CD4-positive, alpha-beta T cell treated with Interferon gamma for 1 hour (primary cell): ENCODE data around the gene SLC38A2.
A peak's percentile ranks its signal among the peaks of the same experiment; 100 is the strongest.
"Not testable (repeated sequence)": the region's sequence is repeated elsewhere in the genome, so short reads cannot be mapped to it uniquely, and the experiment has no call there.

Source experiments
- DNase-seq: peaks from one replicate; pipeline ENCODE4 v3.0.0-alpha.2; 2020

Gene SLC38A2

DNA sequence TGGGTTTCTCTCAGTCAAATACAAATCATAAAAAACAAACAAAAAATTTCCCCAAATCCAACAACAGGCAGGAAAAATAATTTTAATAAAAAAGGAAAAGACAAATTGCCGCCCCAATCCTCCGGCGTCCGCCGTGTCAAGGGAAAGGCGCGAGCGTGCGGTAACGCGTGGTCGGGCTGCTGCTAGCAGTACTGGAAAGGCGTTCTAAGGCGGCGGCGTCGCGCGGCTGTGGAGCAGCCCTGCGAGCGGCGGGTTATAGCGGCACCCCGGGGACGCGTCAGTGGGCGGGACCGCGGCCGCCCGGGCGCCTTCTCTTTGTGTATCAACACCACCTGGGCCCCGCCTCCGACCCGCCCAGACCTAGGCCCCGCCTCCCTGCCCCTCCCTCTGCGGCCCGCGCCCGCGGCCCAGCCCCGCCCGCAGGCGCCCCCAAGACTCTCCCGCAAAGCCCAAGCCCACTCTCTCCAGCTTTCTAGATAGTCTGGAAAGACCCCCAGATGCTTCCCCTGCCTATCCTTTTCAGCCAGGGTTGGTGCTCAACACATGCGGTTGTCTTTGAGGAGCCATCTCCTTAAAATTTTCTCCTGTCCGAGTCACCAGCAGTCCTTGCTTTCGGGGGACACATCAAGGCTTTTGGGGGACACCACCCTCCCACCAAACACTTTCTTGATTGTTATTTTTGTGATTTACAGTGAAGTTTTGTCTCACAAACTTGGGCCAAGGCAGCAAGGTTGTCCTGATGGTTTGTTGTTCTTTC, at the start of gene SLC38A2:
TSS of gene SLC38A2 (minus strand) at position 230 of the 757 bp plus-strand sequence. CDS start 1,480 bp downstream, outside the sequence.
- DNase-seq, result peak; percentile 96

DNA sequence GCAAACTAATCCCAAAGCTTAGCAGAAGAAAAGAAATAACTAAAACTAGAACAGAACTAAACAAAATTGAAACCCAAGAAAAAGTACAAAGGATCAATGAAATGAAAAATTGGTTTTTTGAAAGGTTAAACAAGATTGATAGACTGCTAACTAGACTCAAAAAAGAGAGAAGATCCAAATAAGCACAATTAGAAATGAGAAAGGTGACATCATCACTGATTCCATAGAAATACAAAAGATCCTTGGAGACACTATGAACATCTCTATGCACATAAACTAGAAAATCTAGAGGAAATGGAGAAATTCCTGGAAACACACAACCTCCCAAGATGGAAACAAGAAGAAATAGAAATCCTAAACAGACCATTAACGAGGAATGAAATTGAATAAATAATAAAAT, 47.1 kb upstream of the SLC38A2 start:
- DNase-seq, result no peak

DNA sequence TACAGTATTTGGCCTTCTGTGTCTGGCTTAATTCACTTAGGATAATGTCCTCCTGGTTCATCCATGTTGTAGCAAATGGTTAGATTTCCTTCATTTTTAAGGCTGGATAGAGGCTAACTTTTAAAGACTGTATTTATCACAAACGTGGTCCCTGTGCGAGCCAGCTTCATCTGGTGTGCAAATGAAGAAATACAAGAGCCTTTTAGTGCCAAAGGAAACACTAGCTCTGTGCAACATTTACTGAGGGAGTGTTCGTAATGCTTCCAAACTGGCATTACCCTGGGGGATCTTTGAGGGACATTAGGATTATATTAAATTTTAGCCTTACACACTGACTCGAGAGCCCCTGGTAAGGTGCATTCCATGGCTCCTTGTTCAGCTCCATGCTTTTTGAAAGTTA, 43.0 kb upstream of the SLC38A2 start:
- no peak for DNase-seq

DNA sequence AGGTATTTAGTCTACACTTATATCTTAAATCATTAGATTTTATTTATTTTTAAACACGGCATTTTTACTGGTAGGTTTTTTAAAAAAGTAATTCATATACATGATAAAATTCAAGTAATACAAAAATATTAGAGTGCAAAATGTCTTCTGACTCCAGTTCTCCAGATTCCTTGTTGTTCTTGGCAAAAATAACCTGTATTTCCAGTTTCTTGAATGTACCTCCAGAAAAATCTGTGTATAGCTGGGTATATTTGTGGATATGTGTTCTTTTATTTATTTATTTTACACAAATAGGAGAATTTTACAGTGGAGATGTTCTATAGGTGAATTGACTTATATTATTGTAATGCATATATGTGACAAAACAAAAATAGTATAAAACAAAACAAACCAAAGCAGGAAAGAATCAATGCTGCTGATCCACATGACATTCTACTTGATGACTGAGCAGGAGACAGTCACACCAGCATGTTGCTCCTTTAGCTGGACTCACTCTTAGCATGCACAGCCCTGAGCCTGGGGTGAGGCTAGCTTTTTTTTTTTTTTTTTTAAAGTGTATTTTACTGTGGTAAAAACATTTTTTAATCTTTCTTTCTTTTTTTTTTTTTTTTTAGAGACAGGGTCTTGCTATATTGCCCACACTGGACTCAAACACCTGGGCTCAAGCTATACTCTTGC, 42.2 kb upstream of the SLC38A2 start:
- DNase-seq, result no peak

DNA sequence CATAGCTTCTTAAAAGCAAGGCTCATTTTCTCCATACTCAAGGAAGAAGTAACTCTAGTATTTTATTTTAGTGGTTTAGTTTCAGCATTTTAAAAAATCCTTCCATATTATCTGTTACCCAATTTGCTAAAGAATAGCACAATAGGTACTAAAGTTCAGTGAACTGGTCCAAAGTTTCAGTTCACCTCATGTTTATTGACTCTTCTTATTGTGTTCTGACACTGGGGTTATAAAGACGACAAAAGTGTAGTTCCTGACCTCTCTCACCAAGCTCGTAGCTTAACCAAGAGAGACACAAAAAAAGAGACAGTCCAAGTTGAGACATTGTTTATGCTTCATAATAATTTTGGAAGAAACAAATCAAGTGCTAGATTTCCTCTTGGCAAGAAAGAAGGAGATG, 40.8 kb upstream of the SLC38A2 start:
- no peak for DNase-seq

DNA sequence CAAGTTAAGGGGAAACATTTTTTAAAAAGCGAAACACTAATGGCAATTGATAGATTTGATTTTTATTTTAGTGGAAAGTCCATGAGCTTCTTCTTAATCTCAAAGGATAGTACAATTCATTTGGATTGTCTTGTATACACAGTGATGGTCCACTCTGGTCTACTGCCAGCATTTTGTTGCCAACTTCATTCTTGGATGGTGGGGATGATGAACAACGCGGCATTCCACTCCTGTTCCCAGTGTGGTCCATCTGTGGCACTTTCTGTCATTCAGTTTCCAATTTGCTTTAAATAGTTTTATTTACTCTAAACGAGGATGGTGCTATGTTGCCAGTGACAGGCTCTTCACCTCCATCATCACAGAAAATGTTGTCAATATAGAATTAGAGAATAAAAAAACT, 40.3 kb upstream of the SLC38A2 start:
- no peak for DNase-seq

DNA sequence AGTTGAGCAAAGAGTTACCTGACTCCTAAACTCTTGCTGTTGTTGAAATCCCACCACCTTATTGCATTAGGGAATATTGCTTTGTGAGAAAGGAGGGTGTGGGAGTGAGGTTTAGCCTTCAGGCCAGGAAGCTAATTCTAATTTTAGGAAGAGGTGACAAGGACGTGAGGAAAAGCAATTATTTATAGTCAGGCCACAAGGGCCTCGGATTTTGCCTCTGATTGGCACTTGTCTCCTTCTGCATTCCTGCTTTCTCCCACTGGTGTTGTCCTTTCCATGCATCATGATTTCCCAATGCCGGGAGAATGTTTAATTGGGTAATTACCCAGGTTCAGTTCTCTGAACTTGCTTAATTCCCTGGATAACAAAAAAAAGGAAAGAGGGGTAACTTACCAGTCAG, 37.9 kb upstream of the SLC38A2 start:
- no peak for DNase-seq

DNA sequence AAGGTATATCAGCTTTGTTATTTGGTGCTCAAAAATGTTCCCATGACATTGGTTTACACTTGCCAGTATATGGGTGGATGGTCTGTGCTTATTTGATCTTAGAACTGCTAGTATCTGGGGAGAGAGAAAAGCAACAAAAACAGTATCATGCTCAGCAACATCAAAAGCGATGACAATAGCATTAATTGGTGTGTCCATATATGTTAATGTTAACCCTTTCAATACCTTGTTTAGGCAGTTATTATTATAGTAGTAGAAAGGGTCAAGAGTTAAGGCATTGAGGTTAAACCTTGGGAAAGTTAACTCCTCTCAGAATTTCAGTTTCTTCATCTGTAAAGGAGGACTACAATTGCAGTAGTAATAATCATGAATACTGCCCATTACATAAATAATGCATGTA, 37.4 kb upstream of the SLC38A2 start:
- no peak for DNase-seq

DNA sequence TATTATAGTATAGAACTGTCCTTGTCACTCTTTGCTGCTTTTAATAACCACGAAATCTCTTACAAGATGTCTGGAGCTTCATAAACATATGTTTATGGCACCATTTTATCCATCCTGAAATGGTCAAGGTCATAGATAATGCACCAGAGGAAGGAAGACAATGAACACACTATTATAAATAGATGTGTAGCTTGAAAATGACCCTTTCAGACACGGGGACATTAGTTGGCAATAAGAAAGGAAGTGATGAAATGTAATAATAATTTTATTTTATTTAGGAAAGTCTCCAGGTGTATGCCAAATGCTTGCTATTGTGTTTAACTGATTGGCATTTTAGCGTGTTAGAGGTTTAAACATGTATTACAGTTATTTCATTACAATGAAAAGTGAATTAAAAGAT, 36.8 kb upstream of the SLC38A2 start:
- no peak for DNase-seq

DNA sequence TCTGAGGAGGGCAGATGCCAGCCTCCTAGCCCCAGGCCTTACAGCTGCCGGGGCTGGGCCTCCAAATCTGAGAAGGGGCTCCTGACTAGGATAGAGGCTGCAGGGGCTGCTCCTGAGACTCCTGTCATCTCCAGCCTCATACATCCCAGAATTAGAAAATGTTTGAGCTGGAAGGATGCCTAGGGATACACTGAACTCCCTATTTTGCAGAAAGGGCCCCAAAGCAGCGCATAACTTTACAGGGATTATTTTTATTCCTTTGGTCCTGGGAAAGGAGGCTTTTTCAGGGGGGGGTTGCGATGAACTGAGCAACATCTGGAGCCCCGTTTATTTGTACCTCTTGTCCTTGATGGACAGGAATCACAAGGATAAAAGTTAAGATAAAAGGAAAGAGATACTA, 35.9 kb upstream of the SLC38A2 start:
- DNase-seq, result no peak

DNA sequence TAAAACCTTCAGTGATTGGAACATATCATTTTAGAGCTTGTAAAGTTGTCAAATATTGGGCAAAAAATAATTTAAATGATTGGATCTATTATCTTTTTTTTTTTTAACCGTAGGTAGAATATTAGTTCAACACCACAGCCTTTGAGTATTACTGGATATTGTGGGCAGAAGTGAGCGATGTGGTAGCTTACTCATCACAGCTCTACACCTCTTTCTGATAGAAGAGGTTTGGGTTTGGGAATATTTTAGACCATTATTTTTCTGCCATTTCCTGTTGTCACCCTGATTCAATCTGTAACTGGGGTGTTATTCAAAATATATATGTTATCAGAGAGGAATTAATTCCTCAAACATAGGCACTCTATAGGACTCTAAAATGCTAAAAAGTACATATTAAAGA, 34.8 kb upstream of the SLC38A2 start:
- DNase-seq, result no peak

DNA sequence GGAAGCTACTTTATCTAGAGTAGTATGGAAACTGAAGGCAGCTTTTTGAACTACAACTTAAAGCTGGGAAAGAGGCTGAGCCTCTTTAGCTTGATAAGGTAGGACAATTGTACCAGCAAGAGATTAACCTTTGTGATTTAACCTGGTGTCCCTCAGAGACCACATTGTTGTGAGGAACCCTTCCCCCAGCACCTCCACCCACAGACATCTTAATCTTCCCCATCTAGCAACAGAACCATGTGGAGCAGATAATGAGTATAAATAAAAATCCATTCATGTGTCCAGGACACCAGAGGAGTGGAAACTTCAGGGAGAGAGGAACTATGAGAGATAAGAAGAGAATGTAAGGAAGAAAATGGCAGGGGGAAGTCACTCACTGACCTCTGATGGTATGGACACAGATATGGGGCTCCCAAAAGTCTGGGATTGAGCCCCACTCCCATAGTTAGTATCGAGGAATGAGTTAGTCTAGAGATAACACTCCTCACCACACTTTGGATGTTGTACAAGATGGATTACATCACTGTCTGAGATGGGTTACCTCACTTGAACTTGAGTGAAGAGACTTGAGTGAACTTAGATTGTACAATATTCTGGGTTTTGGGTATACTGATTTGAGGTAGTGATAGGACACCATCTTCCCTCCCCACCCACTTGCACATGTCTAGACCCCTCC, 33.9 kb upstream of the SLC38A2 start:
- DNase-seq, result no peak

DNA sequence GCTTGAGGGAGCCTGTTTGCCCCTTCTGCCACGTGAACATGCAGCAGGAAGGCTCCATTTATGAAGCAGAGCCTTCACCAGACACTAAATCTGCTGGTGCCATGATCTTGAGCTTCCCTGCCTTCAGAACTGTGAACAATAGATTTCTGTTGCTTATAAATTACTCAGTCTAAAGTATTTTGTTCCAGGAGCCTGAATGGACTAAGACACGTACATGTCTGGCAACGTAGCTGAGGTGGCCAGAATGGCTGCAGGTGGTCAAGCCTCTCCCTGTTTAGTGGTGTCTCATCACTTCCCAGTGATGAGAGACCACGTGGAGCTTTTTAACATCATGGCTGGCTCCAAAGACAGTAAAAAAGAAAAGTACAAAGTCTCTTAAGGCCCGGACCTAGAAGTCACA, 32.2 kb upstream of the SLC38A2 start:
- no peak for DNase-seq

DNA sequence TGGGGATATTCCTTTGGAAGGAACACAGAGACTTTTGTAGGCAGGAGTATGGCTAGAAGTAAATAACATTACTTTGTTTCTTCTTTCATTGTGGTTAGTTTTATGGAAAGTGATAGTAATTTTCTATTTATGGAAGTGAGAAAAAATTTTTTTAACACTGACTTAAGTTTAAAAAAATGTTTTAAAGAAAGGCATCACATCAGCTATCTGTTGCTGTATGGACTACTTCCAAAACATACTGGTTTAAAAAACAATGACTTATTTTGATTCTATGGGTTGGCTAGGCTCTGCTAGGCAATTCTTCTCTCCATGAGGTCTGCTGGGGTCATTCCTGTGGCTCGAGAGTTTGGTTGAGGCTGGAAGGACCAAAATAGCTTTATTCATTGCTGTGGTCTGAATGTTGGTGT, 31.7 kb upstream of the SLC38A2 start:
- no peak for DNase-seq

DNA sequence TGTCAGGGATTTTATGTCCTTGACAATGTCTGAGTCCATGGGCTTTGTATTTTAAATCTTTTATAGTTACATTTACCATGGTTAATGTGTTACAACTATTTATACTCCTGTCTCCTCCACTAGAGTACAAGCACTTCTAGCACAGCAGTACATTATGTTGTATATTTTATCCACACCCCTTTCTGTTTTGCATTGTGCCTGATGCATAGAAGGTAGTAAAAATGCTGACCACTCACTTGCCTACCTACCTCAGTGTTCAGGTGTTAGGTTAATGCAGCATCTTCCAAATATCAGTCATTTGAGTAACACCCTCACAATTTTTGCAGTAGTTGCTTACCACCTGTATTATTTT, 31.1 kb upstream of the SLC38A2 start:
- DNase-seq, result no peak

DNA sequence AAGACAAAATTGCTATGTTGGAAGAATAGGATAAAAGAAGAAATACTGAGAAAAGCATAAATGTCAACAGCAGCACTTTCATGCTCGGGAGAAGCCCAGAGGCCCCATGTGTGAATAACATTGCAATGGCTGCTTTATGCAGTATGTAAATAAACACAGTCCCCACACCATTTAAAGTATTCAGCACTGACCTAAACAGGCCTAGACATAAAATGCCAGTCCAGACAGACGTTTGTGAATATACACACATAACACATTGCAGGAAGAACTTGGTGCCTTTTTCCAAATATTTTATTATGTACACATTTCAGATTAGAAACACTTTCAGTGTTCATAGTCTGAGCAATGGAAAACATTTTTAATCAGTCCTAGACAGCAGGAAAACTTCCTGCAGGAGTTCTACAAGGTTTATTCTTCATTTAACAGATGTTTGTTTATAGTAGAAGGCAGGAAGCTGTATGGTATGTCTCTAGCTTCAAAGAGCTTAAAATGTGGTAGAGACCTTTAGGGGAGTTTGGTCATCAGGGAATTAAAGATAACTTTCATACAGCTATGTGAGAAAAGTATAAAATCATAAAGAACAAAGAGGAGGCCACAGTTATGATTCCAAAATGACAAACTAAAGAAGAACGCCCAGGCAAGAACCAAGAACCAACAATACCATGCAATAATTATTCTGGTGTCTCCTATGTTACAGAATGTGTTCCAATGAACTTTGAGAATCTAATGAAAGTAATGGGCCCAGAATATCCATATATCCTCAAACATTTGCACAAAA, 30.6 kb upstream of the SLC38A2 start:
- no peak for DNase-seq

DNA sequence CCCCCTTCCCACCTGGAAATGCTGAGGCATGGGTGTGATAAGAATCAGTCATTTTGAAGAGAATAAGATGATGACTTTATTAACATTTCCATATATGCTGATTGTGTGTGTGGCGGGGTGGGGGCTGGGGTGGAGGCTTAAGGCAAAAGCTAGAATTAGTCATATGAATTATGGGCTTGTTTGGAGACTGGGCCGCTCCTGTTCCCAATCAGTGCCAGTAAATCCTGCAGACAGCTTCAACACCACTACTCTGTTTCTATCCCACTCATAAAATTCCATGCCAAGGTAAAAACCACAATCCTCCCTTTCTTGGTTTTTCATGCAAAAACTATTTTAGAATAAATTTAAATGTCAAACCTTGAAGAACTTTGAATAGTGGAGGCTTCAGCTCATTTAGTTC, 29.9 kb upstream of the SLC38A2 start:
- no peak for DNase-seq

DNA sequence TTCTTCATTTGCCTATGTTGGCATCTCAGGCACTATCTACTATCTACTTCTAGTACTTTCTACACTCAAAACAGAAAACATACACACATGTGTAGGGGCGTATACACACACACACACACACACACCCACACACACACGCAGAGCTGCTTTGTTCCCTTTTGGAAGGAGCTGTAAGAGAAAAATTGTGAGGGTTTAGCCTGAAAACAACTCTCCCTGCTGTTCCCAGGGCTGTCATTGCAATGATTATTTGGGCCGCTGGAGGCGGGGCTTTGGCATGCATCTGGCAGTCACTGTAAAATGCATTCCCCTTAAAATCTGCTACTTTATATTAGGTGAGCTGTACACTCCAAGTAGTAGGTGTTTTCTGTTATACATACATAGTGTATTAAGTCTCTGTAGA, 29.1 kb upstream of the SLC38A2 start:
- DNase-seq, result no peak

DNA sequence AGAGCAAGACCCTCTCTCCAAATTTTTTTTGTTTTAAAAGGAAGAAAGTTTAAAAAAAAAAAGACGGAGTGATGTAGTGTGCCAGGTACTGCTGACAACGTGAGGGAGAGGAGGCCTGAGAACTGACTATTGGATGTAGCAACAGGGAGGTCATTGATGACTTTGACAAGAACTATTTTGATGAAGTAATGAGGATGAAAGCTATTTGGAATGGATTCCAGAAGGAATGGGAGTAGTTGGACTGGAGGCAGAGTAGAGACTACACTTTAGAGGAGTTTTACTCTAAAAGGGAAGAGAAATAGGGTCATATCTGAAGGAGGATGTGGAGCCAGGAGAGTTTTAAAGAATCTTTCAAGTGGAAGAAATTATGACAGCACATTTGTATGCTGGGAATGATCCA, 27.8 kb upstream of the SLC38A2 start:
- no peak for DNase-seq

DNA sequence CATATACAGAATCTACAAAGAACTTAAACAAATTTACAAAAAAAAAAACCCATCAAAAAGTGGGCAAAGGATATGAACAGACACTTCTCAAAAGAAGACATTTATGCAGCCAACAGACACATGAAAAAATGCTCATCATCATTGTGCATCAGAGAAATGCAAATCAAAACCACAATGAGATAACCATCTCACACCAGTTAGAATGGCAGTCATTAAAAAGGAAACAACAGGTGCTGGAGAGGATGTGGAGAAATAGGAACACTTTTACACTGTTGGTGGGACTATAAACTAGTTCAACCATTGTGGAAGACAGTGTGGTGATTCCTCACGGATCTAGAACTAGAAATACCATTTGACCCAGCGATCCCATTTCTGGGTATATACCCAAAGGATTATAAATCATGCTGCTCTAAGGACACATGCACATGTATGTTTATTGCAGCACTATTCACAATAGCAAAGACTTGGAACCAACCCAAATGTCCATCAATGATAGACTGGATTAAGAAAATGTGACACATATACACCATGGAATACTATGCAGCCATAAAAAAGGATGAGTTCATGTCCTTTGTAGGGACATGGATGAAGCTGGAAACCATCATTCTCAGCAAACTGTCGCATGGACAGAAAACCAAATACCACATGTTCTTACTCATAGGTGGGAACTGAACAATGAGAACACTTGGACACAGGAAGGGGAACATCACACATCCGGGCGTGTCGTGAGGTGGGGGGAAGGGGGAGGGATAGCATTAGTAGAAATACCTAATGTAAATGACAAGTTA, 27.1 kb upstream of the SLC38A2 start:
- not testable (repeated sequence) for DNase-seq

DNA sequence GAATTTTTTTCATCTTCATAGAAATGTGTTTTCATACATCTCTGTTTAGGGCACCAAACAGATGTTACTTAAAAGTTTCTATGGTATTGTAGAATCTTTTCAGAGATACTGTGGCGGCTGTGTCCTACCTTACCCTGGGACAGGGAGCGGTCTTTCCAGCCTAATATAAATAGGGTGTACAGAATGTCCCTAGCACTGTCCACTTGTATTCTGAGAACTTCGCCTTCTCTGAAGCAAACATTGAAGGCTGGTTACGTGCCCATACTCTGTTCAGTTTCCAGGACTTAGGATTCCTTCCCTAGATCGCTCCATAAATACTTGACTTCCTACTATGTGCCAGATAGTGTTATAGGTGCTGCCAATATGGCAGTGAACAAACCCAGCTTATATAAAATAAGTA, 24.3 kb upstream of the SLC38A2 start:
- DNase-seq, result no peak

DNA sequence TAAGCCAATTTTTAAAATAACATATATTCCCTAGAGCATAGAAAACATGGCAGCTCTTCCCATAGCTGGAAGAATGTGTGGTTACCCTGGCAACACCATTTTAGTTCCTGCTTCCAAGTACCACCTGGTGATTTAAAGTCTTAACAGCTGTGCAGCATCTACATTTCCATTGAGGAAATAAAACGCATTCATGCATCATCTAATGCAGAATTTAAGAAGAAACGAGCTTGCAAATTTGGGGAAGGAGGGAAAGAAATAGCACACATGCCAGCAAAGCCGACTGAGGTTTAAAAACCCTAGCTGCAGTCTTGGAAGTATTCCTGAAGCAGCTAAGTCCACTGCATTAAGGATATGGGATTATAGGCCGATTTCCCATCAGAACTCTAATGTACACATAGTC, 22.8 kb upstream of the SLC38A2 start:
- DNase-seq, result no peak

DNA sequence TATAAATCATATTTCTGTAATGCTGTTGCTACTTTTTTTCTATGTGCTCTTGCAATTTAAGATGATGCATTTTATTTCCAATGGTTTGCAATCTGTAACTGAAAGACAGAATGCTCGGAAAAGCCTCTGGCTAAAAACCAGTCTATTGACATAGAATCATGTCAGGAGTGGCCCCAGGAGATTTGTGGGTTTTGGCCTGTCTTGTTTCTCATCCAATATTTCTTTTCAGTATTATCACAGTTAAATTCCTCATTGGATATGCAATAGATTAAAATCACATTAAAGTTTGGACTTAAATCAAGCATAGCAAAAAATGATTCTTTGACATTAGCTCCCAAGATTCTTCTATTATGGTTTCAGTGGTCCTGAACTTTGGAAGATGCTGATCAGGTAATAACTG, 19.1 kb upstream of the SLC38A2 start:
- no peak for DNase-seq
